ENCODE data around the gene PDIA6. TPM values are rescaled to one million over a fixed set of nuclear protein-coding genes. Genes with fewer than 3 reads are reported as not detected.

Gene PDIA6
- total RNA-seq, 1 experiment from 2014 or later, result 271 TPM

DNA sequence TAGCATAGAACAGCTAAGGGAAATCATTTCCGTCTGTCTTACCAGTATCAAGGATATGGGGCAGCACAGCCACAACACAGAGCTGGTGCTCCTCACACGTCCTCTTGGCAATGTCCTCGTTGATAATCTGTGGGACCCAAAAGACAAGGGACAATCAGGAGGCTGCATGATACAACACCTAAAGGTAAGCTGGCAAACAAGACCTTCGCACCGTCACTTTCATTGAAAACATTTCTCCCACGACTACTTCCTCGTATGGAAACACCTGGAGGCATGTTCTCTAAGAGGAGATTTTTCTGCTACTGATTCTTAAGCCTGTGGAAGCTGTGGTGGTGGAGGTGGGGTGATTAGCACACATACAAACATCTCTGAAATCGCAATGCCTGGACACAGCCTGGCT, 23.7 kb downstream of the PDIA6 start:
- no peaks in the 10 kb centered on the region for H3K9me3 ChIP-seq (ENCODE audit: control insufficient read depth, insufficient read depth, low read depth, low read length)
- peaks cover 45% of the 10 kb centered on the region for H3K36me3 ChIP-seq (ENCODE audit: control insufficient read depth, insufficient read depth, low read length)
- no peak overlapping the region for H3K4me3 ChIP-seq (ENCODE audit: low read depth in 2 of 2, low read length in 2 of 2)
- BruUV-seq (replicated peaks), result no TSS peak
- POLR2A ChIA-PET, result interaction anchor here (0.7 kb wide), 1 partner anchor 99 kb away, joined by 5 read pairs; the partner anchor contains the start of gene NOL10
- intact Hi-C loops (cut with micrococcal nuclease; ENCODE audit: unreplicated experiment) (no loop called here), in situ Hi-C loops (cut with HindIII; ENCODE audit: low pct_unique_long_range_greater_than_20kb, low sequenced_read_pairs) (no loop called here)
- TF ChIP-seq, protein P1, sequence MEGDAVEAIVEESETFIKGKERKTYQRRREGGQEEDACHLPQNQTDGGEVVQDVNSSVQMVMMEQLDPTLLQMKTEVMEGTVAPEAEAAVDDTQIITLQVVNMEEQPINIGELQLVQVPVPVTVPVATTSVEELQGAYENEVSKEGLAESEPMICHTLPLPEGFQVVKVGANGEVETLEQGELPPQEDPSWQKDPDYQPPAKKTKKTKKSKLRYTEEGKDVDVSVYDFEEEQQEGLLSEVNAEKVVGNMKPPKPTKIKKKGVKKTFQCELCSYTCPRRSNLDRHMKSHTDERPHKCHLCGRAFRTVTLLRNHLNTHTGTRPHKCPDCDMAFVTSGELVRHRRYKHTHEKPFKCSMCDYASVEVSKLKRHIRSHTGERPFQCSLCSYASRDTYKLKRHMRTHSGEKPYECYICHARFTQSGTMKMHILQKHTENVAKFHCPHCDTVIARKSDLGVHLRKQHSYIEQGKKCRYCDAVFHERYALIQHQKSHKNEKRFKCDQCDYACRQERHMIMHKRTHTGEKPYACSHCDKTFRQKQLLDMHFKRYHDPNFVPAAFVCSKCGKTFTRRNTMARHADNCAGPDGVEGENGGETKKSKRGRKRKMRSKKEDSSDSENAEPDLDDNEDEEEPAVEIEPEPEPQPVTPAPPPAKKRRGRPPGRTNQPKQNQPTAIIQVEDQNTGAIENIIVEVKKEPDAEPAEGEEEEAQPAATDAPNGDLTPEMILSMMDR (IDR thresholded peaks at IDR 0.05), result no peak
- TF ChIP-seq SIN3A (IDR thresholded peaks at IDR 0.05; ENCODE audit: borderline replicate concordance, insufficient read depth, low read depth, low read length), result no peak
- no peak for TF ChIP-seq POLR2AphosphoS5 (IDR thresholded peaks at IDR 0.05; ENCODE audit: low read depth, low read length)
- TF ChIP-seq, protein P2, sequence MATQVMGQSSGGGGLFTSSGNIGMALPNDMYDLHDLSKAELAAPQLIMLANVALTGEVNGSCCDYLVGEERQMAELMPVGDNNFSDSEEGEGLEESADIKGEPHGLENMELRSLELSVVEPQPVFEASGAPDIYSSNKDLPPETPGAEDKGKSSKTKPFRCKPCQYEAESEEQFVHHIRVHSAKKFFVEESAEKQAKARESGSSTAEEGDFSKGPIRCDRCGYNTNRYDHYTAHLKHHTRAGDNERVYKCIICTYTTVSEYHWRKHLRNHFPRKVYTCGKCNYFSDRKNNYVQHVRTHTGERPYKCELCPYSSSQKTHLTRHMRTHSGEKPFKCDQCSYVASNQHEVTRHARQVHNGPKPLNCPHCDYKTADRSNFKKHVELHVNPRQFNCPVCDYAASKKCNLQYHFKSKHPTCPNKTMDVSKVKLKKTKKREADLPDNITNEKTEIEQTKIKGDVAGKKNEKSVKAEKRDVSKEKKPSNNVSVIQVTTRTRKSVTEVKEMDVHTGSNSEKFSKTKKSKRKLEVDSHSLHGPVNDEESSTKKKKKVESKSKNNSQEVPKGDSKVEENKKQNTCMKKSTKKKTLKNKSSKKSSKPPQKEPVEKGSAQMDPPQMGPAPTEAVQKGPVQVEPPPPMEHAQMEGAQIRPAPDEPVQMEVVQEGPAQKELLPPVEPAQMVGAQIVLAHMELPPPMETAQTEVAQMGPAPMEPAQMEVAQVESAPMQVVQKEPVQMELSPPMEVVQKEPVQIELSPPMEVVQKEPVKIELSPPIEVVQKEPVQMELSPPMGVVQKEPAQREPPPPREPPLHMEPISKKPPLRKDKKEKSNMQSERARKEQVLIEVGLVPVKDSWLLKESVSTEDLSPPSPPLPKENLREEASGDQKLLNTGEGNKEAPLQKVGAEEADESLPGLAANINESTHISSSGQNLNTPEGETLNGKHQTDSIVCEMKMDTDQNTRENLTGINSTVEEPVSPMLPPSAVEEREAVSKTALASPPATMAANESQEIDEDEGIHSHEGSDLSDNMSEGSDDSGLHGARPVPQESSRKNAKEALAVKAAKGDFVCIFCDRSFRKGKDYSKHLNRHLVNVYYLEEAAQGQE (IDR thresholded peaks at IDR 0.05; ENCODE audit: insufficient read depth in 1 of 2, low read depth in 2 of 2, low read length in 1 of 2), result no peak
- no peak for TF ChIP-seq TCF7L2 (IDR thresholded peaks at IDR 0.05; ENCODE audit: low read depth, low read length)
- no peaks in the 10 kb centered on the region for H3K4me1 ChIP-seq (ENCODE audit: control insufficient read depth, insufficient read depth, low read length)
- H3K27me3 ChIP-seq (ENCODE audit: control insufficient read depth, insufficient read depth, low read length), result no peaks in the 10 kb centered on the region
- H3K27ac ChIP-seq (ENCODE audit: low read length), result no peak overlapping the region
- CTCF ChIA-PET, result no interaction called here
- ATAC-seq, result no peak
- DNase-seq (ENCODE audit: low read depth, low spot score), result no peak

DNA sequence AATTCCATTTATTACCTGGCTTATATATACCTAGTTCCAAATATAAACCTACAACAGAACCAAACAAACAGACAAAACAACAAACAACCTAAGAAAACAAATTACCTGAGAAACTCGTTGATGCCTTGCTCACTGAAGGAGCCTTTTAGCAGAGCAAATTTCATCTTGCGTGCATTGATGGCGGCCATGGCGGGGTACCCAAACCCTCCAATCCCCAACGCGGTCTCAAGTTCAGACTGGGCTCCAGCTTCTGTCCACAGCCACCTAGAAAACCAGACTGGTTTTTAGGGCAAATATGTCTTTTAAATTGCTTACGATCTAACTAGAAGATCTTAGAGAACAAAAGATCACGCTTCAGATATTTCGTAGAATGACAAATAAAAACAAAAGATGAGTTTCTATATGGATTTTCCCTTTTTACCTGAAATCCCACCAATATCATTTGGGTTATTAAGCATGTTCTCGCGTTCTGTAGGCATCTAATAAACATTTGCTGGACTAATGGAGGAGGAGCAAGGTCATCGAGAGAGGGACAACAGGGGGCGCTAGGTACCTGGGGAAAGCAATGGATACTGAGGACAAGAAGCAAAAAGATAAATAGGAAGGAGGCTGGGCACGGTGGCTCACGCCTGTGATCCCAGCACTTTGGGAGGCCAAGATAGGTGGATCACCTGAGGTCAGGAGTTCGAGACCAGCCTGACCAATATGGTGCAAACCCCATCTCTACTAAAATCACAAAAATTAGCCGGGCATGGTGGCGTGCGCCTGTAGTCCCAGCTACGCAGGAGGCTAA, 25.2 kb downstream of the PDIA6 start:
- Histone ChIP-seq H3K9me3 (ENCODE audit: control insufficient read depth, insufficient read depth, low read depth, low read length) (no peaks in the 10 kb centered on the region), H3K27ac (ENCODE audit: low read length) (no peak overlapping the region), H3K4me3 (ENCODE audit: low read depth in 2 of 2, low read length in 2 of 2) (no peak overlapping the region), H3K4me1 (ENCODE audit: control insufficient read depth, insufficient read depth, low read length) (peaks cover 5% of the 10 kb centered on the region; the same call in 1 of the 2 replicates), H3K36me3 (ENCODE audit: control insufficient read depth, insufficient read depth, low read length) (peaks cover 45% of the 10 kb centered on the region), H3K27me3 (ENCODE audit: control insufficient read depth, insufficient read depth, low read length) (no peaks in the 10 kb centered on the region)
- POLR2A ChIA-PET, result no interaction called here
- ATAC-seq, result no peak
- TF ChIP-seq POLR2AphosphoS5 (IDR thresholded peaks at IDR 0.05; ENCODE audit: low read depth, low read length) (no peak), SIN3A (IDR thresholded peaks at IDR 0.05; ENCODE audit: borderline replicate concordance, insufficient read depth, low read depth, low read length) (no peak)
- TF ChIP-seq, protein P2 (IDR thresholded peaks at IDR 0.05; ENCODE audit: insufficient read depth in 1 of 2, low read depth in 2 of 2, low read length in 1 of 2), result no peak
- TF ChIP-seq, protein P1 (IDR thresholded peaks at IDR 0.05), result peak; percentile 69
- DNase-seq (ENCODE audit: low read depth, low spot score), result no peak
- in situ Hi-C loops (cut with HindIII; ENCODE audit: low pct_unique_long_range_greater_than_20kb, low sequenced_read_pairs), result no loop called here
- BruUV-seq (replicated peaks), result no TSS peak
- CTCF ChIA-PET, result no interaction called here
- intact Hi-C loops (cut with micrococcal nuclease; ENCODE audit: unreplicated experiment), result no loop called here
